WTC11 (cell line): Measurements from ENCODE around the gene SRSF4. TPM values are rescaled to one million over a fixed set of nuclear protein-coding genes. Genes with fewer than 3 reads are reported as not detected.

Experiments
- ATAC-seq: fragments of 200-7000 bp; cut with Tn5 transposase; 2 replicates; pipeline ENCODE4 v1.10.0; 2021; ENCODE audit warnings: mild to moderate bottlenecking, moderate library complexity
- CTCF ChIA-PET: fragments of 300-600 bp; sonication (Branson Sonifier 250); formaldehyde crosslinking; loops from one replicate; lab custom pipeline; 2021; ENCODE audit warnings: antibody characterized with exemption; lab: Charles Lee
- POLR2A ChIA-PET: fragments of 350-600 bp; sonication (Branson Sonifier 250); formaldehyde crosslinking; loops from one replicate; lab custom pipeline; 2021; ENCODE audit warnings: antibody characterized with exemption; lab: Charles Lee
- DNase-seq: peaks from one replicate; pipeline ENCODE4 v3.0.0; 2021; ENCODE audit warnings: low spot score
- H3K27ac Mint-ChIP-seq: 2 replicates; pipeline ENCODE4 v1.8.0; 2021; ENCODE audit warnings: mixed read lengths
- H3K27me3 Mint-ChIP-seq: 2 replicates; pipeline ENCODE4 v1.8.0; 2021; ENCODE audit warnings: low read depth, mild to moderate bottlenecking, moderate library complexity, mixed read lengths
- H3K36me3 Mint-ChIP-seq: 2 replicates; pipeline ENCODE4 v1.8.0; 2021; ENCODE audit warnings: mixed read lengths
- H3K4me1 Mint-ChIP-seq: 2 replicates; pipeline ENCODE4 v1.8.0; 2022; ENCODE audit warnings: mixed read lengths
- H3K4me3 Mint-ChIP-seq: 2 replicates; pipeline ENCODE4 v1.8.0; 2021; ENCODE audit warnings: mild to moderate bottlenecking, moderate library complexity, mixed read lengths
- H3K9me3 Mint-ChIP-seq: 2 replicates; pipeline ENCODE4 v1.8.0; 2021; ENCODE audit warnings: mixed read lengths
- ATF1 ChIP-seq: sonication (generic); formaldehyde crosslinking; IDR thresholded peaks from 2 replicates; pipeline ENCODE4 v1.8.1; 2023; ENCODE audit warnings: mild to moderate bottlenecking, moderate library complexity, missing genetic modification reagents
- CBFB ChIP-seq: sonication (generic); formaldehyde crosslinking; IDR thresholded peaks from 2 replicates; pipeline ENCODE4 v1.8.1; 2022; ENCODE audit warnings: mild to moderate bottlenecking, low read depth, missing genetic modification reagents
- HMGA2 ChIP-seq: fragments of 250-450 bp; sonication (Bioruptor Pico); IDR thresholded peaks from 2 replicates; pipeline ENCODE4 v1.4.0; 2021; ENCODE audit warnings: mild to moderate bottlenecking, moderate library complexity
- IRF2 ChIP-seq: sonication (generic); formaldehyde crosslinking; IDR thresholded peaks from 2 replicates; pipeline ENCODE4 v1.8.0; 2022; ENCODE audit warnings: low read depth, missing genetic modification reagents, borderline replicate concordance
- NR3C1 ChIP-seq: sonication (generic); formaldehyde crosslinking; conservative IDR thresholded peaks from 2 replicates; pipeline ENCODE4 v1.8.1; 2023; ENCODE audit warnings: low read depth, mild to moderate bottlenecking, missing genetic modification reagents
- OVOL2 ChIP-seq: fragments of 250-450 bp; sonication (Bioruptor Pico); IDR thresholded peaks from 2 replicates; pipeline ENCODE4 v1.9.0; 2021; ENCODE audit warnings: mild to moderate bottlenecking, borderline replicate concordance
- SMAD4 ChIP-seq: sonication (generic); formaldehyde crosslinking; IDR thresholded peaks from 2 replicates; pipeline ENCODE4 v1.8.0; 2022; ENCODE audit warnings: mild to moderate bottlenecking, missing genetic modification reagents
- SOX15 ChIP-seq: fragments of 250-450 bp; sonication (Bioruptor Pico); IDR thresholded peaks from 2 replicates; pipeline ENCODE4 v1.9.0; 2021; ENCODE audit warnings: mild to moderate bottlenecking
- ZMAT4 ChIP-seq: fragments of 250-450 bp; sonication (Bioruptor Pico); IDR thresholded peaks from 2 replicates; pipeline ENCODE4 v1.9.0; 2021; ENCODE audit warnings: mild to moderate bottlenecking
- ZNF317 ChIP-seq: sonication (generic); formaldehyde crosslinking; IDR thresholded peaks from 2 replicates; pipeline ENCODE4 v1.8.1; 2023; ENCODE audit warnings: low read depth, mild to moderate bottlenecking, moderate library complexity, missing genetic modification reagents, borderline replicate concordance
- ZNF396 ChIP-seq: fragments of 250-450 bp; sonication (Bioruptor Pico); IDR thresholded peaks from 2 replicates; pipeline ENCODE4 v1.8.0; 2021; ENCODE audit warnings: mild to moderate bottlenecking, moderate library complexity, borderline replicate concordance
- ZNF512 ChIP-seq: sonication (generic); formaldehyde crosslinking; IDR thresholded peaks from 2 replicates; pipeline ENCODE4 v1.8.1; 2022; ENCODE audit warnings: missing genetic modification reagents, borderline replicate concordance
- total RNA-seq: library from RNA; stranded (reverse); gene quantifications from 3 replicates; pipeline ENCODE4 v1.2.3, GENCODE V29; 2021
- TF ChIP-seq, protein P1 (sequence below): fragments of 250-450 bp; sonication (Bioruptor Pico); IDR thresholded peaks from 2 replicates; pipeline ENCODE4 v2.1.2; 2022; ENCODE audit warnings: mild to moderate bottlenecking, moderate library complexity
- TF ChIP-seq, protein P2 (sequence below): sonication (generic); formaldehyde crosslinking; IDR thresholded peaks from 2 replicates; pipeline ENCODE4 v1.8.0; 2023; ENCODE audit warnings: missing genetic modification reagents
- TF ChIP-seq, protein P3 (sequence below): fragments of 250-450 bp; sonication (Bioruptor Pico); conservative IDR thresholded peaks from 2 replicates; pipeline ENCODE4 v1.9.0; 2021; ENCODE audit warnings: mild to moderate bottlenecking
- TF ChIP-seq, protein P4 (sequence below): sonication (generic); formaldehyde crosslinking; IDR thresholded peaks from 2 replicates; pipeline ENCODE4 v1.8.1; 2023; ENCODE audit warnings: mild to moderate bottlenecking, missing genetic modification reagents, borderline replicate concordance

Gene SRSF4
- total RNA-seq, 1 experiment from 2014 or later = 99.9 TPM

DNA sequence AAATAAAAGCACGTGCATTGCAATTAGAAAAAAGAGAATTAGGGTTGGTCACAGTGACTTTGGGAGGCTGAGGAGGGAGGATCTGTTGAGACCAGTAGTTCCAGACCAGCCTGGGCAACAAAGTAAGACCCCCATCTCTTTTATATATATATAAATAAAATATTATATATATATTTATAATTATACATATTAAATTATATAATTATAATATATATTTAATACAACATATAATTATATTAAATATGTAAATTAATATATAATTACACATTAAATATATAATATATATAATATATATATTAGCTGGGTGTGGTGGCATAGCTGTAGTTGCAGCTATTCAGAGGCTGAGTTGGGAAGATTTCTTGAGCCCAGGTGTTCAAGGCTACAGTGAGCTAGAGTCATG is 81.2 kb downstream of the SRSF4 start:
- no peak for ATAC-seq
- H3K4me1 Mint-ChIP-seq = peaks cover 15% of the 10 kb centered on the region
- H3K9me3 Mint-ChIP-seq = no peaks in the 10 kb centered on the region
- DNase-seq = no peak
- H3K27ac Mint-ChIP-seq = no peak overlapping the region
- H3K4me3 Mint-ChIP-seq = no peak overlapping the region
- H3K27me3 Mint-ChIP-seq = no peaks in the 10 kb centered on the region
- POLR2A ChIA-PET = no interaction called here
- TF ChIP-seq, protein P1, sequence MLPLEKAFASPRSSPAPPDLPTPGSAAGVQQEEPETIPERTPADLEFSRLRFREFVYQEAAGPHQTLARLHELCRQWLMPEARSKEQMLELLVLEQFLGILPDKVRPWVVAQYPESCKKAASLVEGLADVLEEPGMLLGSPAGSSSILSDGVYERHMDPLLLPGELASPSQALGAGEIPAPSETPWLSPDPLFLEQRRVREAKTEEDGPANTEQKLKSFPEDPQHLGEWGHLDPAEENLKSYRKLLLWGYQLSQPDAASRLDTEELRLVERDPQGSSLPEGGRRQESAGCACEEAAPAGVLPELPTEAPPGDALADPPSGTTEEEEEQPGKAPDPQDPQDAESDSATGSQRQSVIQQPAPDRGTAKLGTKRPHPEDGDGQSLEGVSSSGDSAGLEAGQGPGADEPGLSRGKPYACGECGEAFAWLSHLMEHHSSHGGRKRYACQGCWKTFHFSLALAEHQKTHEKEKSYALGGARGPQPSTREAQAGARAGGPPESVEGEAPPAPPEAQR (CRISPR knock-in tag) = no peak
- TF ChIP-seq ZMAT4 (CRISPR knock-in tag) = no peak
- no peak for TF ChIP-seq ATF1
- TF ChIP-seq SMAD4 (CRISPR knock-in tag) = no peak
- peak; percentile 96 for TF ChIP-seq HMGA2 (CRISPR knock-in tag)
- no peak for TF ChIP-seq OVOL2 (CRISPR knock-in tag)
- CTCF ChIA-PET = no interaction called here
- peaks cover 23% of the 10 kb centered on the region for H3K36me3 Mint-ChIP-seq

GRCh38 chr1:29099286-29099685 is 82.4 kb downstream of the SRSF4 start:
- ATAC-seq (no peak), DNase-seq (no peak)
- ChIA-PET POLR2A (no interaction called here), CTCF (no interaction called here)
- no peaks in the 10 kb centered on the region for H3K27me3 Mint-ChIP-seq
- peaks cover 15% of the 10 kb centered on the region for H3K4me1 Mint-ChIP-seq
- no peak overlapping the region for H3K4me3 Mint-ChIP-seq
- H3K27ac Mint-ChIP-seq = no peak overlapping the region
- no peaks in the 10 kb centered on the region for H3K9me3 Mint-ChIP-seq
- TF ChIP-seq ZNF317 (CRISPR knock-in tag) = no peak
- TF ChIP-seq SOX15 (CRISPR knock-in tag) = no peak
- TF ChIP-seq NR3C1 (CRISPR knock-in tag) = no peak
- TF ChIP-seq SMAD4 (CRISPR knock-in tag) = no peak
- TF ChIP-seq, protein P2, sequence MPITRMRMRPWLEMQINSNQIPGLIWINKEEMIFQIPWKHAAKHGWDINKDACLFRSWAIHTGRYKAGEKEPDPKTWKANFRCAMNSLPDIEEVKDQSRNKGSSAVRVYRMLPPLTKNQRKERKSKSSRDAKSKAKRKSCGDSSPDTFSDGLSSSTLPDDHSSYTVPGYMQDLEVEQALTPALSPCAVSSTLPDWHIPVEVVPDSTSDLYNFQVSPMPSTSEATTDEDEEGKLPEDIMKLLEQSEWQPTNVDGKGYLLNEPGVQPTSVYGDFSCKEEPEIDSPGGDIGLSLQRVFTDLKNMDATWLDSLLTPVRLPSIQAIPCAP (CRISPR knock-in tag) = no peak
- TF ChIP-seq IRF2 = no peak
- TF ChIP-seq ATF1 = no peak
- no peak for TF ChIP-seq ZNF396 (CRISPR knock-in tag)
- TF ChIP-seq, protein P3, sequence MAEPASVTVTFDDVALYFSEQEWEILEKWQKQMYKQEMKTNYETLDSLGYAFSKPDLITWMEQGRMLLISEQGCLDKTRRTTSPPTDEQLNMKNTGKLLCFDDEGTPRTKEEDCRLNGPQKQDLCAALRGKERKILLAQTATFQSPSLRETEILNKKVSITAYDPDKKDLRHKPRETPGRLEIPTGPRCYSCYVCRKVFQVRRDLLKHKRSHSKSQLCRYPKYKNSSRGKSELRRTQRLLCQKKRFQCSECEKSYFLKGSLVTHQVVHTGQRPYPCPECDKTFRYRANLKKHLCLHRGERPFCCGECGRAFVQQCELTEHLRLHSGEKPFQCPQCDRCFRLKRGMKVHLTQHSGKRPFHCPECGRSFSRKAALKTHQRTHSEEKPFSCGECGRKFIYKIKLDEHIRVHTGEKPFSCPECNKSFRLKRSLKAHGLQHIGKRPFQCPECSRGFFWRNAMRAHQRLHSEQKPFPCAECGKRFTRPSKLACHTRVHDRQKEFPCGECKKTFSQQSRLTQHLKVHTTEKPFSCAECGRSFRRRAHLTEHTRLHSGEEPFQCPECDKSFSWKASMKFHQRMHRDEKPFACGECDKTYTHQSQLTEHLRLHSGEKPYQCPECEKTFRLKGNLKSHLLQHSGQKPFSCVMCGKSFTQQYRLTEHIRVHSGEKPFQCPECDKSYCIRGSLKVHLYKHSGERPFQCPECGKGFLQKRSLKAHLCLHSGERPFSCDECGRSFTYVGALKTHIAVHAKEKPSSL (CRISPR knock-in tag) = no peak
- TF ChIP-seq ZNF512 (CRISPR knock-in tag) = no peak
- TF ChIP-seq, protein P4, sequence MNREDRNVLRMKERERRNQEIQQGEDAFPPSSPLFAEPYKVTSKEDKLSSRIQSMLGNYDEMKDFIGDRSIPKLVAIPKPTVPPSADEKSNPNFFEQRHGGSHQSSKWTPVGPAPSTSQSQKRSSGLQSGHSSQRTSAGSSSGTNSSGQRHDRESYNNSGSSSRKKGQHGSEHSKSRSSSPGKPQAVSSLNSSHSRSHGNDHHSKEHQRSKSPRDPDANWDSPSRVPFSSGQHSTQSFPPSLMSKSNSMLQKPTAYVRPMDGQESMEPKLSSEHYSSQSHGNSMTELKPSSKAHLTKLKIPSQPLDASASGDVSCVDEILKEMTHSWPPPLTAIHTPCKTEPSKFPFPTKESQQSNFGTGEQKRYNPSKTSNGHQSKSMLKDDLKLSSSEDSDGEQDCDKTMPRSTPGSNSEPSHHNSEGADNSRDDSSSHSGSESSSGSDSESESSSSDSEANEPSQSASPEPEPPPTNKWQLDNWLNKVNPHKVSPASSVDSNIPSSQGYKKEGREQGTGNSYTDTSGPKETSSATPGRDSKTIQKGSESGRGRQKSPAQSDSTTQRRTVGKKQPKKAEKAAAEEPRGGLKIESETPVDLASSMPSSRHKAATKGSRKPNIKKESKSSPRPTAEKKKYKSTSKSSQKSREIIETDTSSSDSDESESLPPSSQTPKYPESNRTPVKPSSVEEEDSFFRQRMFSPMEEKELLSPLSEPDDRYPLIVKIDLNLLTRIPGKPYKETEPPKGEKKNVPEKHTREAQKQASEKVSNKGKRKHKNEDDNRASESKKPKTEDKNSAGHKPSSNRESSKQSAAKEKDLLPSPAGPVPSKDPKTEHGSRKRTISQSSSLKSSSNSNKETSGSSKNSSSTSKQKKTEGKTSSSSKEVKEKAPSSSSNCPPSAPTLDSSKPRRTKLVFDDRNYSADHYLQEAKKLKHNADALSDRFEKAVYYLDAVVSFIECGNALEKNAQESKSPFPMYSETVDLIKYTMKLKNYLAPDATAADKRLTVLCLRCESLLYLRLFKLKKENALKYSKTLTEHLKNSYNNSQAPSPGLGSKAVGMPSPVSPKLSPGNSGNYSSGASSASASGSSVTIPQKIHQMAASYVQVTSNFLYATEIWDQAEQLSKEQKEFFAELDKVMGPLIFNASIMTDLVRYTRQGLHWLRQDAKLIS (CRISPR knock-in tag) = no peak
- no peak for TF ChIP-seq CBFB (CRISPR knock-in tag)
- peaks cover 23% of the 10 kb centered on the region for H3K36me3 Mint-ChIP-seq

Other genes starting within 250 kb of the SRSF4 start
- gene TMEM200B, start 58.0 kb downstream of the SRSF4 start, total RNA-seq = 19.1 to 22.6 TPM (median 22.1 TPM) in 3 replicates
- gene MECR, start 49.0 kb upstream of the SRSF4 start, total RNA-seq = 37.6 to 44.2 TPM (median 43.0 TPM) in 3 replicates
- 60.8 to 75.4 TPM (median 68.2 TPM) in 3 replicates for gene PTPRU, start 54.6 kb upstream of the SRSF4 start, total RNA-seq